ENCODE results near the gene EIF4EBP3. TPM values are rescaled to one million over a fixed set of nuclear protein-coding genes. Genes with fewer than 3 reads are reported as not detected.

EIF4EBP3 gene
- polyA plus RNA-seq, 1 of the 3 experiments (the other 2 are of a cell fraction): 1.1 TPM

- CTCF ChIA-PET: interaction anchor here (0.7 to 1.5 kb wide), 6 partner anchors 10 to 763 kb away, joined by 3 to 6 read pairs (median 3); partner anchors contain the start of genes EIF4EBP3, HBEGF, IK and NDUFA2
- POLR2A ChIA-PET: interaction anchor here (0.6 to 1.4 kb wide), 10 partner anchors 9 to 156 kb away, joined by 3 to 21 read pairs (median 4); partner anchors contain the start of genes ANKHD1, EIF4EBP3, HARS1 and HARS2
- peaks cover 7 to 20% of the 10 kb centered on the region in 2 experiments; a peak in 3 of 4 replicates for H3K4me1 ChIP-seq (ENCODE audit: control insufficient read depth in 1 of 2, insufficient read depth in 2 of 2, low read depth in 1 of 2, low read length in 1 of 2)
- no peak for TF ChIP-seq IRF3 (IDR thresholded peaks at IDR 0.05; ENCODE audit: low read depth, low read length)
- no peak for TF ChIP-seq MEF2A (IDR thresholded peaks at IDR 0.05; ENCODE audit: borderline replicate concordance, low read depth)
- TF ChIP-seq EZH2phosphoT487 (IDR thresholded peaks at IDR 0.05; ENCODE audit: borderline replicate concordance, low read depth): no peak
- peak; percentile 47; the same call in 1 of the 2 replicates for TF ChIP-seq JUND (IDR thresholded peaks at IDR 0.05)
- TF ChIP-seq RXRA (IDR thresholded peaks at IDR 0.05; ENCODE audit: borderline replicate concordance, low read depth): no peak
- no peak; the same call in 1 of the 2 replicates for TF ChIP-seq USF1 (IDR thresholded peaks at IDR 0.05; ENCODE audit: borderline replicate concordance, low read depth)
- peak; percentile 75; the same call in 1 of the 2 replicates for TF ChIP-seq MXI1 (IDR thresholded peaks at IDR 0.05; ENCODE audit: low read depth, low read length)
- no peak for TF ChIP-seq GATA2 (CRISPR knock-in tag; IDR thresholded peaks at IDR 0.05)
- TF ChIP-seq TEAD4 (IDR thresholded peaks at IDR 0.05; ENCODE audit: borderline replicate concordance, insufficient read depth): no peak
- TF ChIP-seq ELF1 (IDR thresholded peaks at IDR 0.05): peak; percentile 86
- TF ChIP-seq YY1 (IDR thresholded peaks at IDR 0.05; ENCODE audit: low read depth): peak; percentile 80
- peak; percentile 29; the same call in 1 of the 2 replicates for TF ChIP-seq NFIC (IDR thresholded peaks at IDR 0.05; ENCODE audit: borderline replicate concordance)
- TF ChIP-seq FOXJ3 (CRISPR knock-in tag; IDR thresholded peaks at IDR 0.05): no peak
- TF ChIP-seq PBX3 (IDR thresholded peaks at IDR 0.05): peak; percentile 33; the same call in 1 of the 2 replicates
- TF ChIP-seq USF2 (IDR thresholded peaks at IDR 0.05; ENCODE audit: borderline replicate concordance, low read depth, low read length): no peak
- TF ChIP-seq MAX (IDR thresholded peaks at IDR 0.05; ENCODE audit: low read depth): peak; percentile 90; the same call in 1 of the 2 replicates
- no peak; the same call in 1 of the 2 replicates for TF ChIP-seq RCOR1 (IDR thresholded peaks at IDR 0.05; ENCODE audit: low read length)
- TF ChIP-seq POLR2AphosphoS5 (IDR thresholded peaks at IDR 0.05; ENCODE audit: low read depth, low read length): peak; percentile 98
- no peak for TF ChIP-seq FOXM1 (IDR thresholded peaks at IDR 0.05; ENCODE audit: low read depth)
- no peak for TF ChIP-seq FOSL2 (IDR thresholded peaks at IDR 0.05; ENCODE audit: borderline replicate concordance, low read depth)
- 0 out of 2 replicates have a peak, but pooled peaks have one; percentile 46 for TF ChIP-seq REST (IDR thresholded peaks at IDR 0.05; ENCODE audit: low read depth, low read length)
- TF ChIP-seq RFX5 (IDR thresholded peaks at IDR 0.05; ENCODE audit: low read length): no peak
- TF ChIP-seq TCF12 (IDR thresholded peaks at IDR 0.05): no peak
These were observed 9.8 kb downstream of the EIF4EBP3 start, which contains the start of gene SRA1 for GRCh38 chr5:140557136-140557805. Gene SRA1, minus strand, starts transcription at chr5:140557473. Its CDS starts 21 bp downstream, at chr5:140557452.

More at GRCh38 chr5:140557136-140557805, 9.8 kb downstream of the EIF4EBP3 start, which contains the start of gene SRA1:
- Histone ChIP-seq H2AFZ (ENCODE audit: low read depth) (peak within 1 kb of the TSS; percentile 68), H3K27ac (ENCODE audit: low read depth in 2 of 2, low read length in 1 of 2) (peak within 1 kb of the TSS; percentile 78 to 92), H3K27me3 (ENCODE audit: insufficient read depth) (no peaks in the 10 kb centered on the region), H3K9ac (peak within 1 kb of the TSS; percentile 89), H3K36me3 (replicated peaks in 1 of 2; ENCODE audit: control insufficient read depth in 1 of 2, insufficient read depth in 2 of 2, low read length in 1 of 2) (peaks cover 11 to 25% of the 10 kb centered on the region in 2 experiments), H3F3A (replicated peaks; ENCODE audit: insufficient read depth) (peaks cover 9% of the 10 kb centered on the region), H3K4me3 (ENCODE audit: low read depth in 2 of 2, low read length in 1 of 2) (peak within 1 kb of the TSS; percentile 85 to 87), H3K4me2 (peak within 1 kb of the TSS; percentile 61), H3K79me2 (ENCODE audit: insufficient read depth) (peaks cover 50% of the 10 kb centered on the region), H3K9me3 (no peaks in the 10 kb centered on the region), H3K9me2 (no peaks in the 10 kb centered on the region), H4K20me1 (ENCODE audit: insufficient read depth) (peaks cover 4% of the 10 kb centered on the region)
- 5% methylated on average over 17 of the region's 46 CpGs for WGBS (ENCODE audit: low lambda C conversion rate)
- DNase-seq: peak; percentile 97
